HG02678 (cell line): ENCODE measurements around the gene TLE1.
"Not testable (repeated sequence)": the region's sequence is repeated elsewhere in the genome, so short reads cannot be mapped to it uniquely, and the experiment has no call there.

ENCODE experiments used
- ATAC-seq: cut with Tn5 transposase; IDR thresholded peaks from one replicate; pipeline ENCODE4 v1.9.1; 2021; ENCODE audit warnings: mild to moderate bottlenecking, moderate library complexity; ENCODE audit not compliant: unreplicated experiment

Gene TLE1

GRCh38 chr9:81623778-81624177 is 65.6 kb downstream of the TLE1 start:
- no peak for ATAC-seq

GRCh38 chr9:81622471-81623255 is 66.7 kb downstream of the TLE1 start:
- no peak for ATAC-seq

GRCh38 chr9:81621785-81622259 is 67.5 kb downstream of the TLE1 start:
- ATAC-seq: no peak

- no peak for ATAC-seq
These were observed 68.2 kb downstream of the TLE1 start for GRCh38 chr9:81621118-81621517.

GRCh38 chr9:81620002-81620390 is 69.4 kb downstream of the TLE1 start:
- no peak for ATAC-seq

- ATAC-seq: no peak
These were observed 69.9 kb downstream of the TLE1 start for GRCh38 chr9:81619353-81620001.

GRCh38 chr9:81618923-81619322 is 70.4 kb downstream of the TLE1 start:
- ATAC-seq: no peak

- ATAC-seq: no peak
These were observed 73.2 kb downstream of the TLE1 start for GRCh38 chr9:81616141-81616540.

- ATAC-seq: no peak
These were observed 75.0 kb downstream of the TLE1 start for GRCh38 chr9:81614335-81614734.

GRCh38 chr9:81613002-81613812 is 76.1 kb downstream of the TLE1 start:
- ATAC-seq: no peak

- no peak for ATAC-seq
These were observed 77.7 kb downstream of the TLE1 start for GRCh38 chr9:81611664-81612063.

- ATAC-seq: no peak
These were observed 78.6 kb downstream of the TLE1 start for GRCh38 chr9:81610740-81611107.

GRCh38 chr9:81609782-81610739 is 79.3 kb downstream of the TLE1 start:
- no peak for ATAC-seq

- no peak for ATAC-seq
These were observed 81.1 kb downstream of the TLE1 start for GRCh38 chr9:81608289-81608657.

GRCh38 chr9:81607593-81608288 is 81.6 kb downstream of the TLE1 start:
- ATAC-seq: no peak

- not testable (repeated sequence) for ATAC-seq
These were observed 83.1 kb downstream of the TLE1 start for GRCh38 chr9:81606261-81606660.

- no peak for ATAC-seq
These were observed 84.1 kb downstream of the TLE1 start for GRCh38 chr9:81605170-81605670.

GRCh38 chr9:81604306-81605169 is 84.8 kb downstream of the TLE1 start:
- ATAC-seq: no peak
